CD8-positive, alpha-beta memory T cell (primary cell): ENCODE data around the gene AADAT. TPM values are rescaled to one million over a fixed set of nuclear protein-coding genes. Genes with fewer than 3 reads are reported as not detected.
"Not testable (repeated sequence)": the region's sequence is repeated elsewhere in the genome, so short reads cannot be mapped to it uniquely, and the experiment has no call there.

Experiments used
- CTCF ChIA-PET: fragments of 350-600 bp; sonication (Branson Sonifier 250); formaldehyde crosslinking; loops from one replicate; lab custom pipeline; 2021; ENCODE audit warnings: antibody characterized with exemption; lab: Charles Lee
- POLR2A ChIA-PET: fragments of 350-600 bp; sonication (Branson Sonifier 250); formaldehyde crosslinking; loops from one replicate; lab custom pipeline; 2021; ENCODE audit warnings: antibody characterized with exemption; lab: Charles Lee
- DNase-seq, 5 donors: peaks; one replicate each; pipeline versions ENCODE4 v3.0.0 to v3.0.0-alpha.2; 2020 to 2022; ENCODE audit warnings: mixed read lengths in 1 of 5
- H3K27ac ChIP-seq: one replicate; pipeline ENCODE4 v1.7.0; 2013; ENCODE audit warnings: low read depth, mild to moderate bottlenecking, low read length, moderate library complexity
- H3K27me3 ChIP-seq: 2 replicates; pipeline ENCODE4 v1.7.0; 2013; ENCODE audit warnings: low read length, mild to moderate bottlenecking; ENCODE audit not compliant: insufficient read depth, poor library complexity, severe bottlenecking
- H3K36me3 ChIP-seq: 2 replicates; pipeline ENCODE4 v1.7.0; 2013; ENCODE audit warnings: mild to moderate bottlenecking, low read length, moderate library complexity; ENCODE audit not compliant: insufficient read depth
- H3K4me1 ChIP-seq: 2 replicates; pipeline ENCODE4 v1.7.0; 2013; ENCODE audit warnings: mild to moderate bottlenecking, low read length, moderate library complexity; ENCODE audit not compliant: insufficient read depth
- H3K4me3 ChIP-seq: 2 replicates; pipeline ENCODE4 v1.7.0; 2013; ENCODE audit warnings: mild to moderate bottlenecking, low read length
- H3K9me3 ChIP-seq: 2 replicates; pipeline ENCODE4 v1.7.0; 2013; ENCODE audit warnings: mild to moderate bottlenecking, low read length
- H3K27ac Mint-ChIP-seq, 8 donors: one replicate each; pipeline ENCODE4 v1.8.0; 2020 to 2021; ENCODE audit warnings: mixed read lengths in 8 of 8, mild to moderate bottlenecking in 6 of 8, inconsistent platforms in 3 of 8, moderate library complexity in 3 of 8
- H3K27me3 Mint-ChIP-seq, 2 donors: one replicate each; pipeline ENCODE4 v1.8.0; 2020 to 2021; ENCODE audit warnings: mixed read lengths in 2 of 2, mild to moderate bottlenecking in 1 of 2, moderate library complexity in 1 of 2
- H3K36me3 Mint-ChIP-seq, 3 donors: one replicate each; pipeline ENCODE4 v1.8.0; 2020 to 2021; ENCODE audit warnings: mixed read lengths in 3 of 3, inconsistent platforms in 1 of 3, mild to moderate bottlenecking in 1 of 3
- H3K4me1 Mint-ChIP-seq, 3 donors: one replicate each; pipeline ENCODE4 v1.8.0; 2020 to 2021; ENCODE audit warnings: mixed read lengths in 3 of 3, inconsistent platforms in 1 of 3, mild to moderate bottlenecking in 1 of 3
- H3K4me3 Mint-ChIP-seq, 7 donors: one replicate each; pipeline ENCODE4 v1.8.0; 2020 to 2021; ENCODE audit warnings: mixed read lengths in 7 of 7, mild to moderate bottlenecking in 6 of 7, moderate library complexity in 4 of 7, inconsistent platforms in 2 of 7
- H3K9me3 Mint-ChIP-seq, 5 donors: one replicate each; pipeline ENCODE4 v1.8.0; 2020 to 2022; ENCODE audit warnings: mixed read lengths in 5 of 5, mild to moderate bottlenecking in 3 of 5, moderate library complexity in 2 of 5, inconsistent platforms in 1 of 5
- polyA plus RNA-seq: library from polyadenylated mRNA; unstranded; fragments of 300-500 nt; fragmentation: Illumina TruSeq; gene quantifications from one replicate; pipeline ENCODE4 v1.2.3, GENCODE V29; 2021
- total RNA-seq, 2 experiments: library from RNA; stranded (reverse); gene quantifications; one replicate each; pipeline ENCODE4 v1.2.3, GENCODE V29; 2021

Gene AADAT
- total and polyA plus RNA-seq, 3 experiments from 2014 or later = not detected

DNA sequence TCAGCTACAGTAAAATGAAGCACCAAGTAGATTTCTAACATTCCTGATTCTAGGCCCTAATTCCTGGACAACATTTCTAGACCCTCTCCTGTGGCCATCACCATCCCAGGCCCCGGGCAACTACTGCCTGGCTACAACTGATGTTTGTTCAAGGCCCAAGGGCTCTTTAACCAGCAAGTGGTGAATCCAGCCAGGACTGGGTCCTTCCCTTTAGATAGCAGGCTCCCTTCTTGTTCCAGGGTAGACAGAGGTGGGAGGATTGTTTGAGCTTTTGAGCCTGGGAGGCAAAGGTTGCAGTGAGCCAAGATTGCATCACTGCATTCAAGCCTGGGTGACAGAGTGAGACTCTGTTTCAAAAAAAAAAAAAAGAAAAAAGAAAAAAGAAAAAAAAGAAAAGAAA lies 12.7 kb upstream of the AADAT start:
- no peak overlapping the region for H3K4me3 Mint-ChIP-seq
- DNase-seq = no peak
- no peaks in the 10 kb centered on the region for H3K9me3 ChIP-seq
- no peaks in the 10 kb centered on the region for H3K4me1 Mint-ChIP-seq
- H3K36me3 ChIP-seq = no peaks in the 10 kb centered on the region
- H3K4me1 ChIP-seq = no peaks in the 10 kb centered on the region
- H3K27me3 Mint-ChIP-seq = peaks cover 11 to 15% of the 10 kb centered on the region in 2 donors
- no peak overlapping the region for H3K4me3 ChIP-seq
- H3K27me3 ChIP-seq = no peaks in the 10 kb centered on the region
- CTCF ChIA-PET = no interaction called here
- no peaks in the 10 kb centered on the region for H3K9me3 Mint-ChIP-seq
- H3K27ac ChIP-seq = no peak overlapping the region
- no peak overlapping the region for H3K27ac Mint-ChIP-seq
- H3K36me3 Mint-ChIP-seq = no peaks in the 10 kb centered on the region
- POLR2A ChIA-PET = no interaction called here

GRCh38 chr4:170098171-170098570 lies 8.4 kb upstream of the AADAT start:
- CTCF ChIA-PET, H3K27me3 ChIP-seq, H3K36me3 ChIP-seq, H3K9me3 ChIP-seq, H3K36me3 Mint-ChIP-seq, H3K4me1 ChIP-seq, H3K27ac ChIP-seq, POLR2A ChIA-PET, H3K4me3 ChIP-seq, H3K27ac Mint-ChIP-seq, DNase-seq, H3K4me3 Mint-ChIP-seq, H3K4me1 Mint-ChIP-seq, H3K9me3 Mint-ChIP-seq: not testable (repeated sequence)
- peaks cover 17 to 19% of the 10 kb centered on the region in 2 donors for H3K27me3 Mint-ChIP-seq

GRCh38 chr4:170097681-170098080 lies 7.9 kb upstream of the AADAT start:
- Mint-ChIP-seq H3K4me1 (no peaks in the 10 kb centered on the region), H3K4me3 (no peak overlapping the region), H3K36me3 (no peaks in the 10 kb centered on the region), H3K27me3 (peaks cover 17 to 19% of the 10 kb centered on the region in 2 donors), H3K9me3 (peaks cover 0 to 2% (median 0%) of the 10 kb centered on the region in 5 donors), H3K27ac (no peak overlapping the region)
- ChIA-PET CTCF (no interaction called here), POLR2A (no interaction called here)
- Histone ChIP-seq H3K36me3 (no peaks in the 10 kb centered on the region), H3K27me3 (no peaks in the 10 kb centered on the region), H3K4me3 (no peak overlapping the region), H3K9me3 (no peaks in the 10 kb centered on the region), H3K27ac (no peak overlapping the region), H3K4me1 (no peaks in the 10 kb centered on the region)
- DNase-seq = no peak

DNA sequence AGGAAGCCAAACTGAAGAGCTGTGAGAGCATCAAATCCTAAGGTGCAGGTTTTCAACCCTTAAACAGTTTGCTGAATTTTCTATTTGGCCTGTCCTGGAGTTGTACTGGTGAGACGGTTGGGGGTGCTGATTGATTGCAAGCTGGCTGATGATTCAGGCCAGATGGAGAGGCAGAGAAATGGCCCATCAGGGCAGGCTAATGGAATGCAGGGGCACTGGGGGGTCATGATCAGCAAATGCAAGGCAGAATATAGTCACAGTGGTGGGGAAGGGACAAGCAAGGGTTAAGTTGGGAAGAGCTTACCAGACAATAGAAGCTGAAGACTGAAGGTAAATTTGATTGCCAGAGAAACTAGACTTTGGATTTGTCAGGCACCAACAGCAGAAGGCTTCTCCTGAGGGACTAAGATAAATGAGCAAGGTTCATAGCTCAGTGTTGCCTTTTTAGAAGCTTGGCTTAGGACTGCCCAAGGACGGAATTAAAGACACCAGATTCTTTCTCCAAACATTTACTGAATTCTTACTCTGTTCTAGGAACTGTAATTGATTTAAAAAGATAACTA lies 4.3 kb upstream of the AADAT start:
- no peak overlapping the region for H3K4me3 Mint-ChIP-seq
- peaks cover 24 to 37% of the 10 kb centered on the region in 2 donors for H3K27me3 Mint-ChIP-seq
- DNase-seq = no peak
- H3K27ac Mint-ChIP-seq = no peak overlapping the region
- no peaks in the 10 kb centered on the region for H3K36me3 ChIP-seq
- H3K27ac ChIP-seq = no peak overlapping the region
- peaks cover 5 to 9% (median 5%) of the 10 kb centered on the region in 3 donors for H3K4me1 Mint-ChIP-seq
- no peaks in the 10 kb centered on the region for H3K27me3 ChIP-seq
- H3K36me3 Mint-ChIP-seq = no peaks in the 10 kb centered on the region
- no peaks in the 10 kb centered on the region for H3K4me1 ChIP-seq
- POLR2A ChIA-PET = no interaction called here
- no peak overlapping the region for H3K4me3 ChIP-seq
- H3K9me3 Mint-ChIP-seq = peaks cover 0 to 2% (median 0%) of the 10 kb centered on the region in 5 donors
- no peaks in the 10 kb centered on the region for H3K9me3 ChIP-seq
- CTCF ChIA-PET = no interaction called here

DNA sequence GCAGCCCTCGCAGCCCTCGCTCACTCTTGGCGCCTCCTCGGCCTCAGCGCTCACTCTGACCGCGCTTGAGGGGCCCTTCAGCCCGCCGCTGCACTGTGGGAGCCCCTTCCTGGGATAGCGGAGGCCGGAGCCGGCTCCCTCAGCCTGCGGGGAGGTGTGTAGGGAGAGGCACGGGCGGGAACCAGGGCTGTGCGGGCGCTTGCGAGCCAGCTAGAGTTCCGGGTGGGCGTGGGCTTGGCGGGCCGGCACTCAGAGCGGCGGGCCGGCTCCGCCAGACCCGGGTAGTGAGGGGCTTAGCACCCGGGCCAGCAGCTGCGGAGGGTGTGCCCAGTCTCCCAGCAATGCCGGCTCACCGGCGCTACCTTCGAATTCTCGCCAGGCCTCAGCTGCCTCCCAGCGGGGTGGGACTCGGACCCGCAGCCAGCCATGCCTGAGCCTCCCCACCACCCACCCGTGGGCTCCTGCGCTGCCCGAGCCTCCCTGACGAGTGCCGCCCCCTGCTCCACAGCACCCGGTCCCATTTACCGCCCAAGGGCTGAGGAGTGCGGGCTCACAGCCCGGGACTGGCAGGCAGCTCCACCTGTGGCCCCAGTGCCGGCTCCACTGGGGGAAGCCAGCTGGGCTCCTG lies 1.4 kb upstream of the AADAT start:
- Histone ChIP-seq H3K4me1 (no peaks in the 10 kb centered on the region), H3K27me3 (no peaks in the 10 kb centered on the region), H3K9me3 (no peaks in the 10 kb centered on the region), H3K36me3 (no peaks in the 10 kb centered on the region), H3K4me3 (no peak overlapping the region), H3K27ac (no peak overlapping the region)
- Mint-ChIP-seq H3K36me3 (no peaks in the 10 kb centered on the region), H3K9me3 (peaks cover 0 to 2% (median 0%) of the 10 kb centered on the region in 5 donors), H3K4me3 (no peak overlapping the region), H3K27ac (no peak overlapping the region), H3K4me1 (peaks cover 5 to 9% (median 5%) of the 10 kb centered on the region in 3 donors), H3K27me3 (peaks cover 19 to 48% of the 10 kb centered on the region in 2 donors)
- DNase-seq = no peak
- ChIA-PET CTCF (no interaction called here), POLR2A (no interaction called here)

GRCh38 chr4:170090352-170091052 lies 746 bp upstream of the AADAT start:
- H3K27ac ChIP-seq = no peak overlapping the region
- Mint-ChIP-seq H3K36me3 (no peaks in the 10 kb centered on the region), H3K27ac (no peak overlapping the region), H3K4me1 (peaks cover 5 to 9% (median 5%) of the 10 kb centered on the region in 3 donors), H3K27me3 (peaks cover 19 to 51% of the 10 kb centered on the region in 2 donors), H3K9me3 (no peaks in the 10 kb centered on the region), H3K4me3 (peak overlapping the region in 6 of 7 donors; percentile 26 to 79 (median 42))
- no peaks in the 10 kb centered on the region for H3K9me3 ChIP-seq
- H3K36me3 ChIP-seq = no peaks in the 10 kb centered on the region
- ChIA-PET POLR2A (no interaction called here), CTCF (no interaction called here)
- DNase-seq = no peak
- H3K4me3 ChIP-seq = no peak overlapping the region
- H3K4me1 ChIP-seq = no peaks in the 10 kb centered on the region
- H3K27me3 ChIP-seq = no peaks in the 10 kb centered on the region

DNA sequence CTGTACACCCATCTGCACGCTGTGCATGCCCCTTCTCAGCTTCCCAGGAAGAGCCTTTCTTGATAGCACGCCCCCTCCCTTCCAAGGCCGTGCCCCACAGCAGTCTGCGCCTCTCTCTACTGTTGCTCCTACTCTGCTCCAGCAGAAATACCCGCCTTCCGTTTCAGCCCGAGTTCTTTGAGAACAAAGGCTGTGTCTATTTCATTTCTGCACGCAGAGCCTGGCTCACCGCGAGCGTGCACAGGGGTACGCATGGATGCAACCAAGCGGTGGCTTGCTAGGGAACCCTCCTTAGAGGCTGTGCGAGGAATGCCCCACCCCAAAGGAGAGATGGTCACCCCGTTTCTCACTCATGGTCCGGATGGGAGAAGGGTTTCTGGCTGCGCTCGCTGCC lies 485 bp downstream of the AADAT start:
- H3K9me3 Mint-ChIP-seq = no peaks in the 10 kb centered on the region
- no peak overlapping the region for H3K27ac ChIP-seq
- no peaks in the 10 kb centered on the region for H3K36me3 Mint-ChIP-seq
- no peaks in the 10 kb centered on the region for H3K36me3 ChIP-seq
- H3K27me3 ChIP-seq = no peaks in the 10 kb centered on the region
- H3K4me1 ChIP-seq = no peaks in the 10 kb centered on the region
- no peaks in the 10 kb centered on the region for H3K9me3 ChIP-seq
- CTCF ChIA-PET = no interaction called here
- DNase-seq = no peak
- no peak overlapping the region for H3K4me3 ChIP-seq
- peaks cover 5 to 9% (median 5%) of the 10 kb centered on the region in 3 donors for H3K4me1 Mint-ChIP-seq
- peaks cover 16 to 51% of the 10 kb centered on the region in 2 donors for H3K27me3 Mint-ChIP-seq
- POLR2A ChIA-PET = no interaction called here
- peak overlapping the region in 2 of 7 donors; percentile 8 to 29 for H3K4me3 Mint-ChIP-seq
- H3K27ac Mint-ChIP-seq = no peak overlapping the region

DNA sequence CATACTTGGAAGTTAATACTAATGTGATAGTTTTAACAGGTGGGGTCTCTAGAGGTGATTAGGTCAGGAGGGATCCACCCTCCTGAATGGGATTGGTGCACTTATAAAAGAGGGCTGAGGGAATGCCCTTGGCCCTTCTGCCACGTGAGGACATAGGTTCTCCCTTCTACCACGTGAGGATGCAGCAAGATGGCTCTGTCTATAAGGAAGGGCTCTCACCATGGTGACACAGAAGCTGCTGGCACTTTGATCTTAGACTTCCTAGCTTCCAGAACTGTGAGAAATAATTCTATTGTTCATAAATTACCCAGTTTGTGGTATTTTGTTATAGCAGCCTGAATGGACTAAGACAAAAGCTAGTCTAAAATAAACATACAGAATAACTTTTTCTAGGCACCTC lies 1.0 kb downstream of the AADAT start:
- Mint-ChIP-seq H3K27ac (no peak overlapping the region), H3K4me1 (peaks cover 5 to 9% (median 5%) of the 10 kb centered on the region in 3 donors), H3K36me3 (no peaks in the 10 kb centered on the region), H3K9me3 (peaks cover 0 to 2% (median 0%) of the 10 kb centered on the region in 5 donors), H3K4me3 (peak overlapping the region in 2 of 7 donors; percentile 8 to 29), H3K27me3 (peaks cover 13 to 51% of the 10 kb centered on the region in 2 donors)
- Histone ChIP-seq H3K36me3 (no peaks in the 10 kb centered on the region), H3K9me3 (no peaks in the 10 kb centered on the region), H3K27ac (no peak overlapping the region), H3K4me1 (no peaks in the 10 kb centered on the region), H3K27me3 (no peaks in the 10 kb centered on the region), H3K4me3 (no peak overlapping the region)
- CTCF ChIA-PET = no interaction called here
- DNase-seq = no peak
- POLR2A ChIA-PET = no interaction called here
